Neuronal stem cell (in vitro differentiated cells): ENCODE data around the gene HIF1A.

Source experiments
- DNase-seq: peaks from one replicate; pipeline ENCODE4 v3.0.0-alpha.2; 2013; ENCODE audit warnings: low spot score
- H2AFZ ChIP-seq: one replicate; pipeline ENCODE4 v1.6.1; 2013; ENCODE audit warnings: mild to moderate bottlenecking, low read length, inconsistent platforms
- H2AK5ac ChIP-seq: 2 replicates; pipeline ENCODE4 v1.6.1; 2013; ENCODE audit warnings: low read depth, mild to moderate bottlenecking, inconsistent platforms, low read length, moderate library complexity, mixed read lengths
- H2BK120ac ChIP-seq: 2 replicates; pipeline ENCODE4 v1.6.1; 2013; ENCODE audit warnings: low read depth, mild to moderate bottlenecking, inconsistent platforms, low read length, moderate library complexity, mixed read lengths
- H2BK12ac ChIP-seq: one replicate; pipeline ENCODE4 v1.6.1; 2013; ENCODE audit warnings: low read length, inconsistent platforms
- H2BK15ac ChIP-seq: 2 replicates; pipeline ENCODE4 v1.6.1; 2013; ENCODE audit warnings: mild to moderate bottlenecking, low read length, inconsistent platforms, mixed read lengths
- H2BK5ac ChIP-seq: one replicate; pipeline ENCODE4 v1.6.1; 2013; ENCODE audit warnings: inconsistent platforms, mild to moderate bottlenecking, low read length, moderate library complexity
- H3K14ac ChIP-seq: one replicate; pipeline ENCODE4 v1.6.1; 2013; ENCODE audit warnings: low read length, inconsistent platforms
- H3K18ac ChIP-seq: 2 replicates; pipeline ENCODE4 v1.6.1; 2013; ENCODE audit warnings: low read length, inconsistent platforms
- H3K23ac ChIP-seq: 2 replicates; pipeline ENCODE4 v1.6.1; 2013; ENCODE audit warnings: low read depth, mild to moderate bottlenecking, mixed read lengths, low read length, inconsistent platforms; ENCODE audit not compliant: poor library complexity
- H3K27ac ChIP-seq: replicated peaks from 3 replicates; pipeline ENCODE4 v1.5.1; 2013; ENCODE audit warnings: low read length, inconsistent platforms
- H3K27me3 ChIP-seq, 3 experiments: 2 replicates each; pipeline ENCODE4 v1.6.1; 2013; ENCODE audit warnings: low read length in 3 of 3, mild to moderate bottlenecking in 2 of 3, inconsistent platforms in 1 of 3, low read depth in 1 of 3, mixed read lengths in 1 of 3, moderate library complexity in 1 of 3; ENCODE audit not compliant: control insufficient read depth in 3 of 3, insufficient read depth in 3 of 3
- H3K36me3 ChIP-seq, 2 donors: replicated peaks in 1 of 2; 2 replicates each; pipeline ENCODE4 v1.6.1; 2013; ENCODE audit warnings: low read length in 2 of 2; ENCODE audit not compliant: control insufficient read depth in 2 of 2, insufficient read depth in 2 of 2
- H3K4ac ChIP-seq: 2 replicates; pipeline ENCODE4 v1.6.1; 2013; ENCODE audit warnings: inconsistent platforms, mild to moderate bottlenecking, low read length, moderate library complexity
- H3K4me1 ChIP-seq, 2 donors: 1 replicate in 1 of 2; 2 replicates in 1 of 2; pipeline ENCODE4 v1.6.1; 2013; ENCODE audit warnings: low read length in 2 of 2, low read depth in 1 of 2; ENCODE audit not compliant: control insufficient read depth in 2 of 2, insufficient read depth in 1 of 2
- H3K4me2 ChIP-seq: one replicate; pipeline ENCODE4 v1.6.1; 2013; ENCODE audit warnings: mild to moderate bottlenecking, low read length, inconsistent platforms; ENCODE audit not compliant: insufficient read depth, poor library complexity, severe bottlenecking
- H3K4me3 ChIP-seq, 2 donors: 2 replicates each; pipeline ENCODE4 v1.5.1; 2013; ENCODE audit warnings: low read length in 2 of 2, mild to moderate bottlenecking in 2 of 2, inconsistent platforms in 1 of 2, moderate library complexity in 1 of 2
- H3K79me1 ChIP-seq: one replicate; pipeline ENCODE4 v1.6.1; 2013; ENCODE audit warnings: low read depth, mild to moderate bottlenecking, inconsistent platforms, low read length, moderate library complexity
- H3K9ac ChIP-seq: one replicate; pipeline ENCODE4 v1.6.1; 2013; ENCODE audit warnings: mild to moderate bottlenecking, low read depth, low read length, inconsistent platforms; ENCODE audit not compliant: poor library complexity
- H3K9me3 ChIP-seq, 2 donors: replicated peaks in 1 of 2; 2 replicates each; pipeline versions ENCODE3 to v1.6.1; 2013; ENCODE audit warnings: low read length in 2 of 2, mild to moderate bottlenecking in 2 of 2, inconsistent platforms in 1 of 2, low read depth in 1 of 2, mixed read lengths in 1 of 2, moderate library complexity in 1 of 2; ENCODE audit not compliant: control insufficient read depth in 2 of 2, insufficient read depth in 1 of 2
- H4K8ac ChIP-seq: one replicate; pipeline ENCODE4 v1.6.1; 2013; ENCODE audit warnings: low read depth, mild to moderate bottlenecking, inconsistent platforms, low read length, moderate library complexity
- H4K91ac ChIP-seq: one replicate; pipeline ENCODE4 v1.6.1; 2013; ENCODE audit warnings: low read length, low read depth, mild to moderate bottlenecking, inconsistent platforms; ENCODE audit not compliant: poor library complexity
- WGBS, 2 donors: extraction: QIAGEN DNeasy Blood & Tissue Kit; methylation state at CpG; one replicate each; pipeline ENCODE4 v1.1.7; 2013; ENCODE audit warnings: missing lambda C conversion rate in 2 of 2, mixed read lengths in 1 of 2; ENCODE audit not compliant: insufficient read length in 2 of 2, insufficient replicate concordance in 1 of 2; ENCODE audit errors: extremely low coverage in 2 of 2; 5-methylcytosine and 5-hydroxymethylcytosine counted together

The HIF1A gene

GRCh38 chr14:61719344-61720293, 24.3 kb downstream of the HIF1A start:
- Histone ChIP-seq H3K18ac (no peak overlapping the region), H4K8ac (no peak overlapping the region), H2AK5ac (no peak overlapping the region), H3K23ac (no peak overlapping the region), H3K4me1 (peaks cover 0 to 5% of the 10 kb centered on the region in 2 donors), H2BK120ac (no peak overlapping the region), H3K4me2 (no peak overlapping the region), H2BK15ac (no peak overlapping the region), H3K36me3 (peaks cover 10 to 48% of the 10 kb centered on the region in 2 donors), H3K4me3 (no peak overlapping the region), H3K79me1 (peaks cover 3% of the 10 kb centered on the region), H2AFZ (no peak overlapping the region), H3K14ac (no peak overlapping the region), H4K91ac (no peak overlapping the region), H2BK12ac (no peak overlapping the region), H3K4ac (no peak overlapping the region), H3K9ac (no peak overlapping the region), H2BK5ac (no peak overlapping the region), H3K9me3 (no peaks in the 10 kb centered on the region), H3K27ac (no peak overlapping the region), H3K27me3 (no peaks in the 10 kb centered on the region)
- WGBS, 2 donors: no CpG with 5 or more reads among the region's 5 CpGs
- no peak for DNase-seq

- H2AK5ac ChIP-seq: no peak overlapping the region
- no peak for DNase-seq
These were observed 25.0 kb downstream of the HIF1A start for GRCh38 chr14:61720294-61720661.

GRCh38 chr14:61720741-61721140, 25.4 kb downstream of the HIF1A start:
- Histone ChIP-seq H3K27ac (no peak overlapping the region), H2BK5ac (no peak overlapping the region), H3K23ac (no peak overlapping the region), H3K4me2 (no peak overlapping the region), H3K9ac (no peak overlapping the region), H3K36me3 (peaks cover 12 to 59% of the 10 kb centered on the region in 2 donors), H2BK120ac (no peak overlapping the region), H4K8ac (no peak overlapping the region), H4K91ac (no peak overlapping the region), H3K4me3 (no peak overlapping the region), H2BK15ac (no peak overlapping the region), H3K27me3 (no peaks in the 10 kb centered on the region), H3K79me1 (peaks cover 1% of the 10 kb centered on the region), H3K9me3 (no peaks in the 10 kb centered on the region), H3K4ac (no peak overlapping the region), H2AFZ (no peak overlapping the region), H3K18ac (no peak overlapping the region), H2AK5ac (no peak overlapping the region), H2BK12ac (no peak overlapping the region), H3K4me1 (peaks cover 0 to 5% of the 10 kb centered on the region in 2 donors), H3K14ac (no peak overlapping the region)
- no peak for DNase-seq
- no CpG with 5 or more reads among the region's 6 CpGs for WGBS, 2 donors

More at GRCh38 chr14:61720294-61720661, 25.0 kb downstream of the HIF1A start:
- Histone ChIP-seq H2BK5ac (no peak overlapping the region), H4K8ac (no peak overlapping the region), H2BK120ac (no peak overlapping the region), H3K4me2 (no peak overlapping the region), H3K27ac (no peak overlapping the region), H3K4me3 (no peak overlapping the region), H3K18ac (no peak overlapping the region), H3K9ac (no peak overlapping the region), H3K9me3 (no peaks in the 10 kb centered on the region), H2AFZ (no peak overlapping the region), H3K4me1 (peaks cover 0 to 5% of the 10 kb centered on the region in 2 donors), H3K79me1 (peaks cover 3% of the 10 kb centered on the region), H3K27me3 (no peaks in the 10 kb centered on the region), H2BK12ac (no peak overlapping the region), H3K4ac (no peak overlapping the region), H3K14ac (no peak overlapping the region), H3K36me3 (peaks cover 12 to 54% of the 10 kb centered on the region in 2 donors), H2BK15ac (no peak overlapping the region), H3K23ac (no peak overlapping the region), H4K91ac (no peak overlapping the region)
- 100% methylated on average over 1 of the region's 9 CpGs; no CpG with 5 or more reads in 1 of the 2 donors for WGBS, 2 donors

GRCh38 chr14:61724133-61724532, 28.8 kb downstream of the HIF1A start:
- Histone ChIP-seq H2BK120ac (no peak overlapping the region), H2BK5ac (no peak overlapping the region), H3K9ac (no peak overlapping the region), H4K8ac (no peak overlapping the region), H2BK15ac (no peak overlapping the region), H3K4ac (no peak overlapping the region), H3K14ac (no peak overlapping the region), H3K4me1 (no peaks in the 10 kb centered on the region), H3K4me2 (no peak overlapping the region), H2AFZ (no peak overlapping the region), H3K79me1 (no peaks in the 10 kb centered on the region), H3K36me3 (peaks cover 23 to 93% of the 10 kb centered on the region in 2 donors), H3K9me3 (no peaks in the 10 kb centered on the region), H3K27me3 (no peaks in the 10 kb centered on the region), H3K27ac (no peak overlapping the region), H2BK12ac (no peak overlapping the region), H4K91ac (no peak overlapping the region), H3K4me3 (no peak overlapping the region), H3K18ac (no peak overlapping the region), H2AK5ac (no peak overlapping the region), H3K23ac (no peak overlapping the region)
- 100% methylated on average over 1 of the region's 2 CpGs; no CpG with 5 or more reads in 1 of the 2 donors for WGBS, 2 donors
- DNase-seq: no peak
